Measurements from ENCODE around the gene SPHK1.
A peak's percentile ranks its signal among the peaks of the same experiment; 100 is the strongest.

SPHK1 gene

GRCh38 chr17:76368545-76368944, 15.9 kb upstream of the SPHK1 start:
- no peak overlapping the region for H3K27ac ChIP-seq
- no peak for TF ChIP-seq CTCF (conservative IDR thresholded peaks at IDR 0.05)

GRCh38 chr17:76369379-76369778, 15.0 kb upstream of the SPHK1 start:
- TF ChIP-seq CTCF (conservative IDR thresholded peaks at IDR 0.05): no peak

GRCh38 chr17:76369804-76370203, 14.6 kb upstream of the SPHK1 start:
- no peak overlapping the region for H3K27ac ChIP-seq
- TF ChIP-seq CTCF (conservative IDR thresholded peaks at IDR 0.05): no peak

More at GRCh38 chr17:76369379-76369778, 15.0 kb upstream of the SPHK1 start:
- H3K27ac ChIP-seq: no peak overlapping the region

GRCh38 chr17:76370261-76370993, 14.0 kb upstream of the SPHK1 start:
- TF ChIP-seq CTCF (conservative IDR thresholded peaks at IDR 0.05): peak; percentile 64
- H3K27ac ChIP-seq: no peak overlapping the region

DNA sequence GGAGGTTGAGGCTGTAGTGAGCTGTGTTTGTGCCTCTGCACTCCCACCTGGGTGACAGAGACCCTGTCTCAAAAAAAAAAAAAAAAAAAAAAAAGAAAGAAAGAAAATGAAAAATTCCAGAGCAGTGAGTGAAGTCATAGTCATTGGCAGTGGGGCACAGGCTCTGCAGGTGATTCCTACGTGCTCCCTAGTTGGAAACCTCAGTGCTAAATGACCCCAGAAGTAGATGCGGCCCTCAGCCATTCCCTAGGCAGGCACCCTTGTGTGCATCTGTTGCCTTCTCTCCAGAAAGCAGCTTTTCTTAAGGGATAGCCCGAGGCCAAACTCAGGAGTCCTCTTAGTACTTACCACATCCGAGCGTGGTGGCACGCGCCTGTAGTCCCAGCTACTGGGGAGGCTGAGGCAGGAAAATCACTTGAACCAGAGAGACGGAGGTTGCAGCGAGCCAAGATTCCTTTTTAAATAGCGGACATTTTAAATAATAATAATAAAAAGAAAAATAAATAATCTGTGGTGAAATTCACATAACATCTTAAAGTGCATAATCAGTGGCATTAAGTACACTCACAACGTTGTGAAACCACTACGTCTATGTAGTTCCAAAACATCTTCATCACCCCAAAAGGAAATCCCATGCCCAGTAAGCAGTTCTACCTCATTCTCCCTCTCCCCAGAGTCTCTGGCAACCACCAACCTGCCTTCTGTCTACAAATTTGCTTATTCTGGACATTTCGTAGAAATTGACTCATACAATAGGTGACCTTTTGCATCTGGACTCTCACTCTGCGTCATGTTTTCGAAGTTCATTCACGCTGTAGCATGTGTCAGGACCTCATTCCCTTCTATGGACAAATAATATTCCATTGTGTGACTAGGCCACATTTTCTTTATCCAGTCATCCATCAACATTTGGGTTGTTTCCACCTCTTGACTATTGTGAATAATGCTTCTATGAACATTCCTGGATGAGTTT, 12.5 kb upstream of the SPHK1 start:
- H3K27ac ChIP-seq: no peak overlapping the region
- TF ChIP-seq CTCF (conservative IDR thresholded peaks at IDR 0.05): no peak

DNA sequence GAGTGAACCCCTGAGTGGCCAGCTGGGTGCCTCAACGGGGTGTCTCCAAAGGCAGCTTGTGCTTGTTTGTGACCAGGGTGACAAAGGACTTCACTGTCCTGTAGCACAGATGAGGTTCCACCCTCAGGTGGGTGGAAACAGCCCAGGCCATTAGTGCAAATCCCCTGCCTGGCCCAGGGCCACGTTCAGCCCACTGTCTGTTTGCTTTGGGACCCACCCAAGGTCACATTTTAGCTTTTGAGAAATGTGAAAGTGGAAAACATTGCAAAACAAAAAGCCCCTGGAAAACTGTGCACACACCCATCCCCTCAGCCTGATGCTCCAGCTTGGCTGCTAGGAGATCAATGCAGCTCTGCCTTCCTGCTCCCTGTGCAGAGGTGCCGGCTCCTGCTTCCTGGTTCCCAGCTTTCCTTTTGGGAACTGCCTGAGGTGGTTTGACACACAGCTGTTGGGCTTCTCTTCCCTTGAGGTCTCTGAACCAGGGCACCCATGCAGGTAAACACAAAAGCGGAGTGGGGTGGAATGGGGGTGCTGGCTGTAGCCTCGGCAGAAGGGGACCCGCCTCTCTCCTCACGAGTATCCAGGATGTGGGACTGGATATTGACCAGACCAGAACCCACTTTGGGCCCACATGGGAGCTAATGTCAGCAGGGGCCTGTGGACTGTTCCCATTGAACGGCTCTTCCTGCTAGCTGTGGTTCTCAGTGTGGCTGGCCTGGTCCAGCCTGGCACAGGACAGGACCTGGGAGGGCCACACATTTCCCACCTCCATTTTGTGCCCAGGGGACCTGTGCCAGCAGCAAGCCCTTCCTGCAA, 7.9 kb upstream of the SPHK1 start:
- TF ChIP-seq CTCF (conservative IDR thresholded peaks at IDR 0.05): no peak
- H3K27ac ChIP-seq: peak overlapping the region; percentile 8; the same call in 1 of the 2 replicates
